Muscle of back (tissue), 11 donors: Measurements from ENCODE around the gene BTBD1. TPM values are rescaled to one million over a fixed set of nuclear protein-coding genes. Genes with fewer than 3 reads are reported as not detected.

Experiments used
- DNase-seq, 3 donors: peaks; one replicate each; pipeline versions ENCODE4 v3.0.0 to v3.0.0-alpha.2; 2013
- polyA plus RNA-seq, 10 donors: library from polyadenylated mRNA; unstranded; fragments of 120-200 nt; gene quantifications; one replicate each; pipeline ENCODE4 v1.2.1, GENCODE V29; 2013; ENCODE audit not compliant: insufficient read length in 10 of 10

The BTBD1 gene
- polyA plus RNA-seq, 10 donors, result 85.5 to 146 (median 121) TPM

- DNase-seq, result no peak
Measured at GRCh38 chr15:82999426-82999825, 67.6 kb downstream of the BTBD1 start.

GRCh38 chr15:82995938-82996337 is 71.1 kb downstream of the BTBD1 start:
- DNase-seq, result no peak

- DNase-seq, result no peak
Measured at GRCh38 chr15:82995076-82995475, 72.0 kb downstream of the BTBD1 start.

GRCh38 chr15:82993144-82993543 is 73.9 kb downstream of the BTBD1 start:
- no peak for DNase-seq

- DNase-seq, result no peak
Measured at GRCh38 chr15:82992436-82992998, 74.5 kb downstream of the BTBD1 start.

- no peak for DNase-seq
Measured at GRCh38 chr15:82986442-82986780, 80.6 kb downstream of the BTBD1 start.

- DNase-seq, result peak; percentile 96 to 98 (median 96)
Measured at GRCh38 chr15:82985688-82986441, 81.2 kb downstream of the BTBD1 start, which contains the start of gene RAMAC. TSS of gene RAMAC (plus strand) at chr15:82986210. CDS start at chr15:82989019, 2,809 bp downstream.

- DNase-seq, result no peak
Measured at GRCh38 chr15:82980981-82981380, 86.1 kb downstream of the BTBD1 start.

- DNase-seq, result no peak
Measured at GRCh38 chr15:82979726-82980125, 87.3 kb downstream of the BTBD1 start.

GRCh38 chr15:82978438-82978837 is 88.6 kb downstream of the BTBD1 start:
- DNase-seq, result no peak

- no peak for DNase-seq
Measured at GRCh38 chr15:82977076-82977475, 90.0 kb downstream of the BTBD1 start.

GRCh38 chr15:82972990-82973389 is 94.1 kb downstream of the BTBD1 start:
- no peak for DNase-seq

- no peak for DNase-seq
Measured at GRCh38 chr15:82971218-82971984, 95.7 kb downstream of the BTBD1 start.

- DNase-seq, result no peak
Measured at GRCh38 chr15:82970696-82971095, 96.4 kb downstream of the BTBD1 start.

- DNase-seq, result no peak
Measured at GRCh38 chr15:82970078-82970686, 96.9 kb downstream of the BTBD1 start.

GRCh38 chr15:82969353-82969752 is 97.7 kb downstream of the BTBD1 start:
- no peak for DNase-seq

- peak in 1 of 3 donors; percentile 22 for DNase-seq
Measured at GRCh38 chr15:82968066-82968465, 99.0 kb downstream of the BTBD1 start.

GRCh38 chr15:82966671-82967071 is 100.4 kb downstream of the BTBD1 start:
- no peak for DNase-seq
